HEK293T (cell line): Measurements from ENCODE around the gene TIPARP.

Experiments used
- CTCF ChIA-PET: fragments of 350-600 bp; formaldehyde crosslinking; extraction: SDS; loops from one replicate; lab custom pipeline; 2021; ENCODE audit warnings: antibody characterized with exemption, inconsistent platforms; lab: Yijun Ruan, JAX
- POLR2A ChIA-PET: fragments of 350-600 bp; formaldehyde crosslinking; extraction: SDS; loops from one replicate; lab custom pipeline; 2020; ENCODE audit warnings: antibody characterized with exemption, inconsistent platforms; lab: Yijun Ruan, JAX
- DNase-seq: peaks from one replicate; pipeline ENCODE4 v3.0.0; 2012; ENCODE audit warnings: mixed read lengths; ENCODE audit errors: extremely low spot score
- ARNT ChIP-seq: fragments of 450-650 bp; IDR thresholded peaks from 2 replicates; pipeline ENCODE4 v1.6.1; 2017; ENCODE audit warnings: mild to moderate bottlenecking
- BHLHE40 ChIP-seq: fragments of 450-650 bp; IDR thresholded peaks from 2 replicates; pipeline ENCODE4 v1.6.1; 2016; ENCODE audit warnings: mild to moderate bottlenecking, moderate library complexity, borderline replicate concordance
- CTBP1 ChIP-seq: fragments of 450-650 bp; IDR thresholded peaks from 2 replicates; pipeline ENCODE4 v1.6.1; 2016; ENCODE audit warnings: borderline replicate concordance
- ELF4 ChIP-seq: fragments of 450-650 bp; IDR thresholded peaks from 2 replicates; pipeline ENCODE4 v1.6.1; 2017; ENCODE audit warnings: antibody characterized with exemption
- FOXA1 ChIP-seq: fragments of 450-650 bp; IDR thresholded peaks from 2 replicates; pipeline ENCODE4 v1.6.1; 2016; ENCODE audit warnings: mild to moderate bottlenecking
- FOXK2 ChIP-seq: fragments of 450-650 bp; IDR thresholded peaks from 2 replicates; pipeline ENCODE4 v1.6.1; 2016; ENCODE audit warnings: mild to moderate bottlenecking
- FOXM1 ChIP-seq: fragments of 450-650 bp; IDR thresholded peaks from 2 replicates; pipeline ENCODE4 v1.6.1; 2017; ENCODE audit warnings: mild to moderate bottlenecking, borderline replicate concordance
- HDGF ChIP-seq: fragments of 450-650 bp; IDR thresholded peaks from 2 replicates; pipeline ENCODE4 v1.6.1; 2017; ENCODE audit warnings: antibody characterized with exemption, borderline replicate concordance
- L3MBTL2 ChIP-seq: fragments of 450-650 bp; conservative IDR thresholded peaks from 2 replicates; pipeline ENCODE4 v1.6.1; 2016; ENCODE audit warnings: mild to moderate bottlenecking
- LEF1 ChIP-seq: fragments of 450-650 bp; IDR thresholded peaks from 2 replicates; pipeline ENCODE4 v1.6.1; 2017; ENCODE audit warnings: mild to moderate bottlenecking, borderline replicate concordance
- NFRKB ChIP-seq: fragments of 450-650 bp; IDR thresholded peaks from 2 replicates; pipeline ENCODE4 v1.6.1; 2016; ENCODE audit warnings: mild to moderate bottlenecking, moderate library complexity
- PKNOX1 ChIP-seq: fragments of 450-650 bp; IDR thresholded peaks from 2 replicates; pipeline ENCODE4 v1.6.1; 2016
- SP1 ChIP-seq: fragments of 450-650 bp; IDR thresholded peaks from 2 replicates; pipeline ENCODE4 v1.6.1; 2017
- SUZ12 ChIP-seq: fragments of 450-650 bp; IDR thresholded peaks from 2 replicates; pipeline ENCODE4 v1.6.1; 2016; ENCODE audit warnings: mild to moderate bottlenecking
- TARDBP ChIP-seq: fragments of 450-650 bp; IDR thresholded peaks from 2 replicates; pipeline ENCODE4 v1.6.1; 2016
- ZNF384 ChIP-seq: fragments of 450-650 bp; IDR thresholded peaks from 2 replicates; pipeline ENCODE4 v1.6.1; 2016

The TIPARP gene

GRCh38 chr3:156642750-156643728 is 31.4 kb upstream of the TIPARP start:
- no peak for DNase-seq
- ChIA-PET CTCF (interaction anchor here (1.2 kb wide), 1 partner anchor 32 kb away, joined by 3 read pairs; the partner anchor contains the start of gene TIPARP), POLR2A (interaction anchor here (1.0 kb wide), 1 partner anchor 88 kb away, joined by 3 read pairs; the partner anchor contains the start of gene SSR3)
- no peak for TF ChIP-seq CTBP1
- no peak for TF ChIP-seq L3MBTL2
- no peak for TF ChIP-seq NFRKB
- TF ChIP-seq LEF1: no peak
- TF ChIP-seq FOXM1: no peak
- TF ChIP-seq ARNT: no peak
- no peak for TF ChIP-seq SP1
- no peak for TF ChIP-seq HDGF
- no peak for TF ChIP-seq FOXK2
- TF ChIP-seq ZNF384: no peak
- TF ChIP-seq SUZ12: no peak
- TF ChIP-seq BHLHE40: no peak
- no peak for TF ChIP-seq FOXA1
- TF ChIP-seq TARDBP: no peak
- TF ChIP-seq PKNOX1: no peak

DNA sequence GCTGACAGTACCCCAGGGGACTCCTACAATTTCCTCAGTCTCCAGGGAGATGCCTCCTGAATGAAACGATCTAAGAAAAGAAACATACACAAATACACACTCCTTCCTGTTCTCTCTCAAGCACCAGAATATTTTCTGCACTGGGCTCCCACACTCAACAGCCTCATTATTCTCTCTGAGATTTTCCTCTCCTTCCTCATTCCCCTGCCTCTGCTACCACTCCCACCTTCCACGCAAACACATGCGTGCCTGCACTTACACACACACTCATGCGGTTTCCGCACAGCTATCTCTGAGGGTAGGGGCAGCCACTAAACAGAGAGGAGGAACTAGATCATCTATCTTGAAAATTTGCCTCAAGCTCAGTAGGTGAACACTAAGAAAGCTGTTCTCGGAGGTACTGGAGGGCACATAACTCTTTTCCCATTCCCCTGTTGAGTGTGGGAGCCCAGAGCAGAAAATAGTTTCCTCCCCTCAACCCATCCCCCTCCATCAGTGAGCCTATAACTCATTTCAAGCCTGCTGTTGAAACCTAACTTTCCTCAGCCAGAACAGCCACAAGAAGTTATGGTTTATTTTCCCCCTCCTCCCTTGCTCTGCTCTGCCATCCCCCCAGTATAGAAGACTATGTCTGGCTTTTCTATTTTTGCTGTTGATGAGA is 30.5 kb upstream of the TIPARP start:
- POLR2A ChIA-PET: interaction anchor here (1.0 kb wide), 1 partner anchor 89 kb away, joined by 3 read pairs; the partner anchor contains the start of gene SSR3
- CTCF ChIA-PET: no interaction called here
- no peak for TF ChIP-seq FOXM1
- TF ChIP-seq L3MBTL2: no peak
- no peak for TF ChIP-seq PKNOX1
- TF ChIP-seq FOXA1: no peak
- TF ChIP-seq NFRKB: no peak
- TF ChIP-seq ARNT: no peak
- TF ChIP-seq SUZ12: no peak
- no peak for TF ChIP-seq ELF4
- no peak for TF ChIP-seq BHLHE40
- no peak for TF ChIP-seq HDGF
- TF ChIP-seq CTBP1: no peak
- TF ChIP-seq LEF1: no peak
- TF ChIP-seq ZNF384: no peak
- no peak for TF ChIP-seq FOXK2
- TF ChIP-seq SP1: no peak
- DNase-seq: no peak

- POLR2A ChIA-PET: no interaction called here
Observed at GRCh38 chr3:156644958-156645357, 29.4 kb upstream of the TIPARP start.

DNA sequence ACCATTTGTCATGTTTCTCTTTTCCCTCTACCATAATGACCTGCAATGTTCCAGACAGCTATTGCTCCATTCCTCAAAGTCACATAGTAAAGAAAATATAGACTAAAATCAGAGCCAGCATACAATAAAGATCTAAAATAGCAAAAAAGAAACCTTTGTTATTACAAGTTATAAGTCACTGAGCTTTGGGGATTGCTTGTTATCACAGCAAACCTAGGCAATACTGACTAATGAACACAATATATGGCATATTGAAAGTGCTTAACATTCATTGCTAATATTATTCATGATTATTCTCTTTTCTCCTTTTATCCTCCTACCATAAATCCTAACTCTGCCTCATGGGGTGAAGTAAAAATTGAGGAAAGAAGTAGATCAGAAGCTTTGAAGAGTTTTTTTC is 27.4 kb upstream of the TIPARP start:
- no peak for DNase-seq
- ChIA-PET POLR2A (no interaction called here), CTCF (no interaction called here)
- TF ChIP-seq FOXM1 (no peak), SUZ12 (no peak), CTBP1 (no peak), ELF4 (no peak), FOXA1 (no peak), BHLHE40 (no peak), L3MBTL2 (no peak), PKNOX1 (no peak), ARNT (no peak), LEF1 (no peak), FOXK2 (no peak), SP1 (no peak), NFRKB (no peak), HDGF (no peak)

More at GRCh38 chr3:156644958-156645357, 29.4 kb upstream of the TIPARP start:
- TF ChIP-seq SP1 (no peak), FOXA1 (no peak), ZNF384 (no peak), BHLHE40 (no peak), L3MBTL2 (no peak), HDGF (no peak), CTBP1 (no peak)
- CTCF ChIA-PET: interaction anchor here (0.5 kb wide), 1 partner anchor 1092 kb away, joined by 5 read pairs; no protein-coding TSS in a partner anchor
- no peak for DNase-seq

- no peak for DNase-seq
- ChIA-PET POLR2A (interaction anchor here (0.6 kb wide), 1 partner anchor 383 kb away, joined by 3 read pairs; no protein-coding TSS in a partner anchor), CTCF (interaction anchor here (0.6 kb wide), 1 partner anchor 107 kb away, joined by 3 read pairs; no protein-coding TSS in a partner anchor)
- TF ChIP-seq HDGF (no peak), FOXM1 (no peak), SP1 (no peak), ELF4 (no peak), LEF1 (no peak), FOXK2 (no peak), PKNOX1 (no peak), NFRKB (no peak), ZNF384 (no peak), BHLHE40 (no peak), SUZ12 (no peak), L3MBTL2 (no peak)
Observed at GRCh38 chr3:156648086-156648485, 26.3 kb upstream of the TIPARP start.
